ENCODE measurements around the gene MSI2. TPM values are rescaled to one million over a fixed set of nuclear protein-coding genes. Genes with fewer than 3 reads are reported as not detected.

Gene MSI2
- polyA plus RNA-seq, 1 experiment, result 9.2 TPM

GRCh38 chr17:57609878-57610270 lies 353.6 kb downstream of the MSI2 start:
- ChIA-PET POLR2A (no interaction called here), CTCF (interaction anchor here (2.0 kb wide), 1 partner anchor 12 kb away, joined by 11 read pairs; no protein-coding TSS in a partner anchor)
- no peak for DNase-seq (ENCODE audit: low read depth)
- Histone ChIP-seq H3K4me3 (ENCODE audit: low read depth, low read length) (no peak overlapping the region), H3K27me3 (ENCODE audit: control insufficient read depth, insufficient read depth, low read length) (no peaks in the 10 kb centered on the region), H3K36me3 (ENCODE audit: control insufficient read depth, insufficient read depth, low read length) (no peaks in the 10 kb centered on the region; the same call in 1 of the 2 replicates)
- no peak for TF ChIP-seq CTCF (IDR thresholded peaks at IDR 0.05; ENCODE audit: insufficient read depth, low read depth, low read length)

- ChIA-PET POLR2A (no interaction called here), CTCF (no interaction called here)
These were observed 356.1 kb downstream of the MSI2 start for GRCh38 chr17:57612202-57613071.

GRCh38 chr17:57614742-57615141 lies 358.4 kb downstream of the MSI2 start:
- ChIA-PET POLR2A (interaction anchor here (0.6 kb wide), 1 partner anchor 221 kb away, joined by 4 read pairs; no protein-coding TSS in a partner anchor), CTCF (interaction anchor here (1.3 kb wide), 1 partner anchor 371 kb away, joined by 6 read pairs; no protein-coding TSS in a partner anchor)
- Histone ChIP-seq H3K4me3 (ENCODE audit: low read depth, low read length) (no peak overlapping the region), H3K27me3 (ENCODE audit: control insufficient read depth, insufficient read depth, low read length) (no peaks in the 10 kb centered on the region), H3K36me3 (ENCODE audit: control insufficient read depth, insufficient read depth, low read length) (no peaks in the 10 kb centered on the region)
- DNase-seq (ENCODE audit: low read depth), result no peak
- no peak for TF ChIP-seq CTCF (IDR thresholded peaks at IDR 0.05; ENCODE audit: insufficient read depth, low read depth, low read length)

More at GRCh38 chr17:57612202-57613071, 356.1 kb downstream of the MSI2 start:
- no peak for DNase-seq (ENCODE audit: low read depth)
- TF ChIP-seq CTCF (IDR thresholded peaks at IDR 0.05; ENCODE audit: insufficient read depth, low read depth, low read length), result no peak
- H3K36me3 ChIP-seq (ENCODE audit: control insufficient read depth, insufficient read depth, low read length), result no peaks in the 10 kb centered on the region; the same call in 1 of the 2 replicates
- no peak overlapping the region for H3K4me3 ChIP-seq (ENCODE audit: low read depth, low read length)
- no peaks in the 10 kb centered on the region for H3K27me3 ChIP-seq (ENCODE audit: control insufficient read depth, insufficient read depth, low read length)

GRCh38 chr17:57615836-57616757 lies 359.8 kb downstream of the MSI2 start:
- CTCF ChIA-PET, result interaction anchor here (0.5 to 1.3 kb wide), 2 partner anchors 372 to 836 kb away, joined by 3 to 6 read pairs; no protein-coding TSS in a partner anchor
- POLR2A ChIA-PET, result no interaction called here
- no peaks in the 10 kb centered on the region for H3K27me3 ChIP-seq (ENCODE audit: control insufficient read depth, insufficient read depth, low read length)
- no peak overlapping the region for H3K4me3 ChIP-seq (ENCODE audit: low read depth, low read length)
- no peak for DNase-seq (ENCODE audit: low read depth)
- no peak for TF ChIP-seq CTCF (IDR thresholded peaks at IDR 0.05; ENCODE audit: insufficient read depth, low read depth, low read length)
- H3K36me3 ChIP-seq (ENCODE audit: control insufficient read depth, insufficient read depth, low read length), result no peaks in the 10 kb centered on the region
